ENCODE results near the gene SLC27A2.

Gene SLC27A2

DNA sequence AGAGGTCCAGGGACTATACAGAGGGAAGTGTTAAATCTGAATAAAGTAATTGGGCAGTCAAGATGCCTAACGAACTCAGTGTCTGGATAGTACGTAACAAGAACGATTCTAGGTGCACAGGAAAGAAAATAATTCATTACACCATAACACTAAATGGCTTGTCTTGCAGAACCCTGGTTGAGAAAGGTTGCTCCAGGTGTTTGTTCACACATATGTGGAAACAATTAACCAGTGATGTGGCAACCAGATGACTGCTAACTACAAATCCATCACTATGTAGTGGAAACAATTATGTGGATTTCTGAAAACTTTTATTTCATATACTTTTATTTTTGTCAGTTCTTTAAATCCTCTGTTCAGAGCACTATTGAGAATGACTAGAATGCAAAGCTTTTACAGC, 93.9 kb downstream of the SLC27A2 start:
- DNase-seq (ENCODE audit: low read depth in 3 of 3): no peak

DNA sequence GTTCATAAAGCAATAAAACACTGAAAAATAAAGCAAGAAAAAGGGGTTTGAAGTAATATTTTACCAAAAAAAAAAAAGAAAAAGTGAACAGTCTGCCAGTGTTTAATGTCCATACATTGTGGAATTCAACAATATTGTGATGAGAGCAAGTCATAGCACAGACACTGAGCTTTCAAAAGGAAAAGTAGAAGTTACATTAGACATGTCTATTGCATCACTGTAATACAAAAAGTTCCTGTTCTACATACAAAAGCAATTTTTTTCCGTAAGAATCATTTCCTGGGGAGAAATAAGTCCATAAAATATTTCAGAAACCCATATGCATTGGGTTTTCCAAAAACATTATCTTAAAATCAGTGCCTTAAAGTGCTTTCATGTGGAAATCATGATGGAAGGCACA, 95.4 kb downstream of the SLC27A2 start:
- no peak for DNase-seq (ENCODE audit: low read depth in 3 of 3)

DNA sequence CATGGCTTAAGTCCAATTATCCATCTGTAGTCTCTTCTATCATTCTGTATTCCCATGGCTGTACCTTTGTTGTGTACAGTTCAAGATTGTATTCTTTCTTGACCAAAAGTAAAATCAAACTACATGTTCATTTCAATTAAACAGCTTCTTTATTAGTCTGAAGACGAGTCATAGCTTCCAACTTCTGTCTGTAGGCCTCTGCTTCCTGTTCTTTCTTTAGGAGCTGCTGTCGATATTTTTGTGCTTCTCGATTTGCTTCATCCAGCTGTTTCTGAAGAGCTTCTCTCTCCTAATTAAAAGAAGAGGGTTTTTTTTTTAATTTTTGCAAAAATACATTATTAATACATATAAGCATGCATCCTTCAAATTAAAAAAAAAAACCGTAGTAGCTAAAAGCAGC, 96.5 kb downstream of the SLC27A2 start:
- DNase-seq (ENCODE audit: low read depth in 3 of 3): no peak

DNA sequence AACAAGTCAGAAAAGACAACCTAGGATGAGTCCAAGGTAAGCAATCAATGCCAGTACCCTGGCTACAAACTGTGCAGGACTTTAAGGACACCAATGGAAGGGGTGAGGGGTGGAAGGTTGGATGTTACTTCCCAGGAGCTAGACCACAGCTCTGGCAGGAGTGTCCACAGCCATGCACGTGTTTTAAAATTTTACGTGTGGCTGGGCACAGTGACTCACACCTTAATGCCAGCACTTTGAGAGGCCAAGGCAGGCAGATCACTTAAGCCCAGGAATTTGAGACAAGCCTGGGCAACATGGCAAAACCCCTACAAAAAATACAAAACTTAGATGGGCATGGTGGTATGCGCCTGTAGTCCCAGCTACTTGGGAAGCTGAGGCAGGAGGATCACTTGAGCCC, 98.3 kb downstream of the SLC27A2 start:
- no peak for DNase-seq (ENCODE audit: low read depth in 3 of 3)

DNA sequence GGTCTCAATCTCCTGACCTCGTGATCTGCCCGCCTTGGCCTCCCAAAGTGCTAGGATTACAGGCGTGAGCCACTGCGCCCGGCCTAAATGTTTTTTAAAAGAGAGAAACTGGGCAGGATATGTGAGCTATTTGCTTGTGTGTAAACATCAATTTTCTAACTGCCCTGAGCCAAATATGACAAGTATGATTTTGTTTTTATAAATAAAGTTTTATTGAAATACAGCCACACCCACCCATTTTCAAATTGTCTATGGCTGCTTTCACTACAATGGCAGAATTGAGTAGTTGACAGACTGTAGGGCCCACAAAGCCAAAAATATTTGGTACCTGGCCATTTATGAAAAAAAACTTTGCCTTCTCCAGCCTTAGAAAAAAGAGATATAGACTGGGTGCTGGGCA, 99.4 kb downstream of the SLC27A2 start:
- DNase-seq (ENCODE audit: low read depth in 3 of 3): no peak

Data from stimulated activated CD4-positive, alpha-beta T cell treated with anti-CD3 and anti-CD28 coated beads, TNF-alpha, amount 100 ng/mL, for 48 hours (primary cell).